ENCODE data around the gene TM9SF1. TPM values are rescaled to one million over a fixed set of nuclear protein-coding genes. Genes with fewer than 3 reads are reported as not detected.

TM9SF1 gene
- total and polyA plus RNA-seq, 9 of the 15 experiments (the other 6 are each of a cell fraction or from before 2014, with no cell fraction given) = 5.3 to 20.3 (median 11.8) TPM

DNA sequence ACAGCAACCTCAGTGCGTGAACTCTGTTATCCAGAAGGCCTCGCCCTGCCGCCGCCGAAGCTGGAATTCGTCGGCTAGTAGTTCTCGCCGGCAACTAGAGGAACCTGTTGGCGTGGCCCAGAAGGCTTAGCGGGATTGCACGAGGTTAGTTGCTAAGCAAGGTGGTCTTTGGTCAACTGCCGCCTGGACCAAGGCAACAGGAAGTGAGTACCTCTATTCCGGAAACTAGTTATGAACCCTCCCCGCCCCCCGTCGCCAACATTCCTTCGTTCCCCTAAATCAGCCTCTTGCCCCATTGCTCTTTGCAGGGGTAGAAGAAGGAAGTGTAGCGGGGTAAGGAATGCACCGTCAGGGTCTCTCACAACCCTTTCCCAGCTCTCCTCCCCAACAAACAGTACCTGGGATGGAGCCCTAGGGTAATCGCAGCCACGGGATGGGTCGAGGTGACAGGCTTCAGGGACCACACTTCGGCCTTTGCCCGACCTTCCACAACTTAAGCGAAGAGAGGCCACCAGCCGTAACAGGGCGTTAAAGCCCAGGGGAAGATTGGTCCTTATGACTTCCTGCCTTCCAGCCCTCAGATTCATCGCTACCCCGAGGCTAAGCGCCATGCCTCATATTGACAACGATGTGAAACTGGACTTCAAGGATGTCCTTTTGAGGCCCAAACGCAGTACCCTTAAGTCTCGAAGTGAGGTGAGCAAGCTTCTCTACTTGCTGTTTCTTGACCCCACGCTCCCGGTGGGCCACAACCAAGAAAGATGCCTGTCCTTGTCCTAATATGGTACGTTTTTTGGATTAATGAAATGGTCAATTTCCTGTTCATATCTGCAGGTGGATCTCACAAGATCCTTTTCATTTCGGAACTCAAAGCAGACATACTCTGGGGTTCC lies 37.6 kb upstream of the TM9SF1 start, which contains the start of gene GMPR2 (continued):
- peak; percentile 47 for TF ChIP-seq KDM5B (IDR thresholded peaks at IDR 0.05; ENCODE audit: insufficient replicate concordance, low read depth, low read length)
- TF ChIP-seq LEF1 (IDR thresholded peaks at IDR 0.05) = no peak
- TF ChIP-seq, protein P1, sequence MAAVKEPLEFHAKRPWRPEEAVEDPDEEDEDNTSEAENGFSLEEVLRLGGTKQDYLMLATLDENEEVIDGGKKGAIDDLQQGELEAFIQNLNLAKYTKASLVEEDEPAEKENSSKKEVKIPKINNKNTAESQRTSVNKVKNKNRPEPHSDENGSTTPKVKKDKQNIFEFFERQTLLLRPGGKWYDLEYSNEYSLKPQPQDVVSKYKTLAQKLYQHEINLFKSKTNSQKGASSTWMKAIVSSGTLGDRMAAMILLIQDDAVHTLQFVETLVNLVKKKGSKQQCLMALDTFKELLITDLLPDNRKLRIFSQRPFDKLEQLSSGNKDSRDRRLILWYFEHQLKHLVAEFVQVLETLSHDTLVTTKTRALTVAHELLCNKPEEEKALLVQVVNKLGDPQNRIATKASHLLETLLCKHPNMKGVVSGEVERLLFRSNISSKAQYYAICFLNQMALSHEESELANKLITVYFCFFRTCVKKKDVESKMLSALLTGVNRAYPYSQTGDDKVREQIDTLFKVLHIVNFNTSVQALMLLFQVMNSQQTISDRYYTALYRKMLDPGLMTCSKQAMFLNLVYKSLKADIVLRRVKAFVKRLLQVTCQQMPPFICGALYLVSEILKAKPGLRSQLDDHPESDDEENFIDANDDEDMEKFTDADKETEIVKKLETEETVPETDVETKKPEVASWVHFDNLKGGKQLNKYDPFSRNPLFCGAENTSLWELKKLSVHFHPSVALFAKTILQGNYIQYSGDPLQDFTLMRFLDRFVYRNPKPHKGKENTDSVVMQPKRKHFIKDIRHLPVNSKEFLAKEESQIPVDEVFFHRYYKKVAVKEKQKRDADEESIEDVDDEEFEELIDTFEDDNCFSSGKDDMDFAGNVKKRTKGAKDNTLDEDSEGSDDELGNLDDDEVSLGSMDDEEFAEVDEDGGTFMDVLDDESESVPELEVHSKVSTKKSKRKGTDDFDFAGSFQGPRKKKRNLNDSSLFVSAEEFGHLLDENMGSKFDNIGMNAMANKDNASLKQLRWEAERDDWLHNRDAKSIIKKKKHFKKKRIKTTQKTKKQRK (IDR thresholded peaks at IDR 0.05; ENCODE audit: borderline replicate concordance, low read depth, low read length) = no peak
- TF ChIP-seq RBM14 (IDR thresholded peaks at IDR 0.05; ENCODE audit: borderline replicate concordance, insufficient read depth, low read depth, low read length) = no peak
- TF ChIP-seq ESRRA (IDR thresholded peaks at IDR 0.05; ENCODE audit: borderline replicate concordance, low read depth) = 0 out of 2 replicates have a peak, but pooled peaks have one; percentile 9
- no peak for TF ChIP-seq SMARCE1 (IDR thresholded peaks at IDR 0.05)
- no peak for TF ChIP-seq CBX3 (IDR thresholded peaks at IDR 0.05; ENCODE audit: borderline replicate concordance in 1 of 2, low read length in 2 of 2)
- peak; percentile 6 for TF ChIP-seq SAP30 (IDR thresholded peaks at IDR 0.05; ENCODE audit: borderline replicate concordance, insufficient read depth, low read depth, low read length, poor library complexity, severe bottlenecking)
- no peak for TF ChIP-seq ZNF668 (CRISPR knock-in tag; IDR thresholded peaks at IDR 0.05)
- no peak for TF ChIP-seq ILK (tag; IDR thresholded peaks at IDR 0.05; ENCODE audit: borderline replicate concordance, low read depth)
- TF ChIP-seq, protein P2, sequence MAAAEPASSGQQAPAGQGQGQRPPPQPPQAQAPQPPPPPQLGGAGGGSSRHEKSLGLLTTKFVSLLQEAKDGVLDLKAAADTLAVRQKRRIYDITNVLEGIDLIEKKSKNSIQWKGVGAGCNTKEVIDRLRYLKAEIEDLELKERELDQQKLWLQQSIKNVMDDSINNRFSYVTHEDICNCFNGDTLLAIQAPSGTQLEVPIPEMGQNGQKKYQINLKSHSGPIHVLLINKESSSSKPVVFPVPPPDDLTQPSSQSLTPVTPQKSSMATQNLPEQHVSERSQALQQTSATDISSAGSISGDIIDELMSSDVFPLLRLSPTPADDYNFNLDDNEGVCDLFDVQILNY (CRISPR knock-in tag; IDR thresholded peaks at IDR 0.05) = no peak
- no peak for TF ChIP-seq TCFL5 (CRISPR knock-in tag; conservative IDR thresholded peaks at IDR 0.05)
- no peak for TF ChIP-seq ZSCAN32 (CRISPR knock-in tag; IDR thresholded peaks at IDR 0.05)
- TF ChIP-seq JUND (IDR thresholded peaks at IDR 0.05; ENCODE audit: borderline replicate concordance, low read depth, low read length) = no peak
- TF ChIP-seq JUND (tag; IDR thresholded peaks at IDR 0.05; ENCODE audit: borderline replicate concordance, low read depth, low read length) = 0 out of 3 replicates have a peak, but pooled peaks have one; percentile 20
- TF ChIP-seq, protein P3, sequence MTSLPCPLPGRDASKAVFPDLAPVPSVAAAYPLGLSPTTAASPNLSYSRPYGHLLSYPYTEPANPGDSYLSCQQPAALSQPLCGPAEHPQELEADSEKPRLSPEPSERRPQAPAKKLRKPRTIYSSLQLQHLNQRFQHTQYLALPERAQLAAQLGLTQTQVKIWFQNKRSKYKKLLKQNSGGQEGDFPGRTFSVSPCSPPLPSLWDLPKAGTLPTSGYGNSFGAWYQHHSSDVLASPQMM (CRISPR knock-in tag; IDR thresholded peaks at IDR 0.05) = no peak
- TF ChIP-seq SIRT6 (IDR thresholded peaks at IDR 0.05; ENCODE audit: low read depth, low read length) = no peak
- TF ChIP-seq SOX6 (IDR thresholded peaks at IDR 0.05) = no peak
- TF ChIP-seq FOXJ3 (CRISPR knock-in tag; IDR thresholded peaks at IDR 0.05) = no peak
- TF ChIP-seq MTA1 (IDR thresholded peaks at IDR 0.05; ENCODE audit: borderline replicate concordance) = no peak
- no peak for TF ChIP-seq ZNF408 (CRISPR knock-in tag; IDR thresholded peaks at IDR 0.05; ENCODE audit: low read depth)
